Left renal cortex interstitium (tissue), 4 donors: ENCODE results near the gene CTBP2. TPM values are rescaled to one million over a fixed set of nuclear protein-coding genes. Genes with fewer than 3 reads are reported as not detected.

Source experiments
- polyA plus RNA-seq, 4 donors: library from polyadenylated mRNA; unstranded; fragments of 120-200 nt; gene quantifications; one replicate each; pipeline ENCODE4 v1.2.1, GENCODE V29; 2013; ENCODE audit not compliant: insufficient read length in 4 of 4

The CTBP2 gene
- polyA plus RNA-seq, 4 donors = 86.7 to 94.0 (median 90.6) TPM

Other genes starting within 250 kb of the CTBP2 start
- 10 to 100 TPM; 21.6 to 29.1 (median 26.1) TPM for gene ZRANB1, start 218.4 kb downstream of the CTBP2 start, polyA plus RNA-seq